ENCODE results near the gene CAPRIN2. TPM values are rescaled to one million over a fixed set of nuclear protein-coding genes. Genes with fewer than 3 reads are reported as not detected.

The CAPRIN2 gene
- total and polyA plus RNA-seq, 2 experiments from 2014 or later: 36.5 to 41.3 TPM

DNA sequence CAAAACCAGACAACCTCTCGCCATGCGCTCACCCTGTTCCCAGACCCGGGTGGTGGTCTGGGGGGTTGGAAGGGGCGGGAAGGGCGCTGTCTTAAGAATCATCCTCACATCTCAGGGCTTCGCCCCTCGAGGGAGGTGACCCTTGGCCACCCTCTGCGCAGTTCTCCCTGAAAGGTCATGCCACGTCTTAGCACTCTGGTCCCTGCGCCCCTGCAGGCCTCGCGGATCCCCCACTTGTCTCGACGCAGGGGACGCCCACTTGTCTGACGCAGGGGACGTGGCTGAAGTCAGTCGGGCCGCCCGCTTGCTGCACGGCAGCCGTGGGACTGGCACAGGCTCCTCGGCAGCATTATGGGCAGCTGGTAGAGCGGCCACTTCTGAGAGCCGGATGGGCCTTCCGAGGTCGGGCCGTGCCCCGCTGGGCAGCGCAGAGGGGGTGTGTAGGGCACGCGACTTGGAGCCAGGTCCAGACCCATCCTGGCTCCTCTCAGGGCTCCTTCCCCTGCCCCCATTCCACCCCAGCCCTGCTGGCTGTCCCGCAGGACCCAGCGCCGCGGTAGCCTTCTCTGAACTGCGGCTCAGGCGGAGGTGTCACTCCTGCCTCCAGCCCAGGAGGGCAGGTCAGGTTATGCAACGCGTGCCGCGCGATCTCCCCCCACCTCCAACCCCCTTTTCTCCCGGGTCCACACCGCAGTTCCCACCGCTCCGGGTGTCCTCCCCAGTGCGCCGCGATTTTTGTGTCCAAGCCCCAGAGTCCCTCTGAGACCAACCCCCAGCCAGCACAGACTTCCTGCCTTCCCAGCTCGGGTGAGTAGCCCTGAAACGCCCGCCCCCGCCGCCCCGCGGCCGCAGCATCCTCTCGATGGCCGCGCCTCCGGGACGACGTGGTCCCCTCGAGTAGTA lies 40.9 kb upstream of the CAPRIN2 start:
- ATAC-seq (peak; percentile 75), DNase-seq (ENCODE audit: low spot score) (peak; percentile 91)
- peaks cover 43% of the 10 kb centered on the region for H3K4me1 ChIP-seq (ENCODE audit: insufficient read depth)
- H3K27ac Mint-ChIP-seq: peak overlapping the region; percentile 94; the same call in 1 of the 2 replicates
- H3K27me3 ChIP-seq (ENCODE audit: insufficient read depth): peaks cover 14% of the 10 kb centered on the region
- H2AFZ ChIP-seq: peak overlapping the region; percentile 93
- TF ChIP-seq, protein P1, sequence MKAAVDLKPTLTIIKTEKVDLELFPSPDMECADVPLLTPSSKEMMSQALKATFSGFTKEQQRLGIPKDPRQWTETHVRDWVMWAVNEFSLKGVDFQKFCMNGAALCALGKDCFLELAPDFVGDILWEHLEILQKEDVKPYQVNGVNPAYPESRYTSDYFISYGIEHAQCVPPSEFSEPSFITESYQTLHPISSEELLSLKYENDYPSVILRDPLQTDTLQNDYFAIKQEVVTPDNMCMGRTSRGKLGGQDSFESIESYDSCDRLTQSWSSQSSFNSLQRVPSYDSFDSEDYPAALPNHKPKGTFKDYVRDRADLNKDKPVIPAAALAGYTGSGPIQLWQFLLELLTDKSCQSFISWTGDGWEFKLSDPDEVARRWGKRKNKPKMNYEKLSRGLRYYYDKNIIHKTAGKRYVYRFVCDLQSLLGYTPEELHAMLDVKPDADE (IDR thresholded peaks at IDR 0.05): peak; percentile 6; the same call in 1 of the 2 replicates
- TF ChIP-seq POLR2AphosphoS5 (IDR thresholded peaks at IDR 0.05; ENCODE audit: low read depth) (peak; percentile 47), ZNF331 (CRISPR knock-in tag; IDR thresholded peaks at IDR 0.05; ENCODE audit: low read depth) (no peak)
- no peaks in the 10 kb centered on the region for H4K20me1 ChIP-seq (replicated peaks; ENCODE audit: insufficient read depth)
- H3K27me3 Mint-ChIP-seq (ENCODE audit: insufficient read depth, low read depth, poor library complexity): peaks cover 36% of the 10 kb centered on the region
- peak overlapping the region; percentile 74 for H3K4me3 ChIP-seq
- H3K4me1 Mint-ChIP-seq: peaks cover 39% of the 10 kb centered on the region
- H3K79me2 ChIP-seq (replicated peaks; ENCODE audit: insufficient read depth): no peaks in the 10 kb centered on the region
- H3F3A ChIP-seq (replicated peaks; ENCODE audit: low read depth): peaks cover 8% of the 10 kb centered on the region
- peak overlapping the region; percentile 96 for H3K4me2 ChIP-seq
- no peaks in the 10 kb centered on the region for H3K9me2 ChIP-seq (ENCODE audit: insufficient read depth)
- peak overlapping the region; percentile 88 for H3K27ac ChIP-seq (ENCODE audit: low read depth)
- H3K9me3 Mint-ChIP-seq: peaks cover 3% of the 10 kb centered on the region; the same call in 2 of the 3 replicates
- H3K4me3 Mint-ChIP-seq: peak overlapping the region; percentile 84
- peaks cover 29% of the 10 kb centered on the region for H3K36me3 Mint-ChIP-seq (ENCODE audit: low read depth)
- no peaks in the 10 kb centered on the region for H3K36me3 ChIP-seq (ENCODE audit: insufficient read depth)

GRCh38 chr12:30794591-30795409 lies 40.0 kb upstream of the CAPRIN2 start:
- Histone ChIP-seq H2AFZ (peak overlapping the region; percentile 93; the same call in 1 of the 2 replicates), H3K27ac (ENCODE audit: low read depth) (peak overlapping the region; percentile 88), H3K9me2 (ENCODE audit: insufficient read depth) (no peaks in the 10 kb centered on the region), H3K4me1 (ENCODE audit: insufficient read depth) (peaks cover 44% of the 10 kb centered on the region), H3K4me3 (peak overlapping the region; percentile 74), H3K79me2 (replicated peaks; ENCODE audit: insufficient read depth) (no peaks in the 10 kb centered on the region), H3F3A (replicated peaks; ENCODE audit: low read depth) (peaks cover 8% of the 10 kb centered on the region), H3K27me3 (ENCODE audit: insufficient read depth) (peaks cover 14% of the 10 kb centered on the region), H3K36me3 (ENCODE audit: insufficient read depth) (no peaks in the 10 kb centered on the region), H3K4me2 (peak overlapping the region; percentile 96), H4K20me1 (replicated peaks; ENCODE audit: insufficient read depth) (no peaks in the 10 kb centered on the region)
- Mint-ChIP-seq H3K4me3 (peak overlapping the region; percentile 84), H3K27ac (peak overlapping the region; percentile 94), H3K36me3 (ENCODE audit: low read depth) (peaks cover 27% of the 10 kb centered on the region), H3K9me3 (peaks cover 3% of the 10 kb centered on the region; the same call in 2 of the 3 replicates), H3K4me1 (peaks cover 42% of the 10 kb centered on the region), H3K27me3 (ENCODE audit: insufficient read depth, low read depth, poor library complexity) (peaks cover 37% of the 10 kb centered on the region)
- TF ChIP-seq, protein P2, sequence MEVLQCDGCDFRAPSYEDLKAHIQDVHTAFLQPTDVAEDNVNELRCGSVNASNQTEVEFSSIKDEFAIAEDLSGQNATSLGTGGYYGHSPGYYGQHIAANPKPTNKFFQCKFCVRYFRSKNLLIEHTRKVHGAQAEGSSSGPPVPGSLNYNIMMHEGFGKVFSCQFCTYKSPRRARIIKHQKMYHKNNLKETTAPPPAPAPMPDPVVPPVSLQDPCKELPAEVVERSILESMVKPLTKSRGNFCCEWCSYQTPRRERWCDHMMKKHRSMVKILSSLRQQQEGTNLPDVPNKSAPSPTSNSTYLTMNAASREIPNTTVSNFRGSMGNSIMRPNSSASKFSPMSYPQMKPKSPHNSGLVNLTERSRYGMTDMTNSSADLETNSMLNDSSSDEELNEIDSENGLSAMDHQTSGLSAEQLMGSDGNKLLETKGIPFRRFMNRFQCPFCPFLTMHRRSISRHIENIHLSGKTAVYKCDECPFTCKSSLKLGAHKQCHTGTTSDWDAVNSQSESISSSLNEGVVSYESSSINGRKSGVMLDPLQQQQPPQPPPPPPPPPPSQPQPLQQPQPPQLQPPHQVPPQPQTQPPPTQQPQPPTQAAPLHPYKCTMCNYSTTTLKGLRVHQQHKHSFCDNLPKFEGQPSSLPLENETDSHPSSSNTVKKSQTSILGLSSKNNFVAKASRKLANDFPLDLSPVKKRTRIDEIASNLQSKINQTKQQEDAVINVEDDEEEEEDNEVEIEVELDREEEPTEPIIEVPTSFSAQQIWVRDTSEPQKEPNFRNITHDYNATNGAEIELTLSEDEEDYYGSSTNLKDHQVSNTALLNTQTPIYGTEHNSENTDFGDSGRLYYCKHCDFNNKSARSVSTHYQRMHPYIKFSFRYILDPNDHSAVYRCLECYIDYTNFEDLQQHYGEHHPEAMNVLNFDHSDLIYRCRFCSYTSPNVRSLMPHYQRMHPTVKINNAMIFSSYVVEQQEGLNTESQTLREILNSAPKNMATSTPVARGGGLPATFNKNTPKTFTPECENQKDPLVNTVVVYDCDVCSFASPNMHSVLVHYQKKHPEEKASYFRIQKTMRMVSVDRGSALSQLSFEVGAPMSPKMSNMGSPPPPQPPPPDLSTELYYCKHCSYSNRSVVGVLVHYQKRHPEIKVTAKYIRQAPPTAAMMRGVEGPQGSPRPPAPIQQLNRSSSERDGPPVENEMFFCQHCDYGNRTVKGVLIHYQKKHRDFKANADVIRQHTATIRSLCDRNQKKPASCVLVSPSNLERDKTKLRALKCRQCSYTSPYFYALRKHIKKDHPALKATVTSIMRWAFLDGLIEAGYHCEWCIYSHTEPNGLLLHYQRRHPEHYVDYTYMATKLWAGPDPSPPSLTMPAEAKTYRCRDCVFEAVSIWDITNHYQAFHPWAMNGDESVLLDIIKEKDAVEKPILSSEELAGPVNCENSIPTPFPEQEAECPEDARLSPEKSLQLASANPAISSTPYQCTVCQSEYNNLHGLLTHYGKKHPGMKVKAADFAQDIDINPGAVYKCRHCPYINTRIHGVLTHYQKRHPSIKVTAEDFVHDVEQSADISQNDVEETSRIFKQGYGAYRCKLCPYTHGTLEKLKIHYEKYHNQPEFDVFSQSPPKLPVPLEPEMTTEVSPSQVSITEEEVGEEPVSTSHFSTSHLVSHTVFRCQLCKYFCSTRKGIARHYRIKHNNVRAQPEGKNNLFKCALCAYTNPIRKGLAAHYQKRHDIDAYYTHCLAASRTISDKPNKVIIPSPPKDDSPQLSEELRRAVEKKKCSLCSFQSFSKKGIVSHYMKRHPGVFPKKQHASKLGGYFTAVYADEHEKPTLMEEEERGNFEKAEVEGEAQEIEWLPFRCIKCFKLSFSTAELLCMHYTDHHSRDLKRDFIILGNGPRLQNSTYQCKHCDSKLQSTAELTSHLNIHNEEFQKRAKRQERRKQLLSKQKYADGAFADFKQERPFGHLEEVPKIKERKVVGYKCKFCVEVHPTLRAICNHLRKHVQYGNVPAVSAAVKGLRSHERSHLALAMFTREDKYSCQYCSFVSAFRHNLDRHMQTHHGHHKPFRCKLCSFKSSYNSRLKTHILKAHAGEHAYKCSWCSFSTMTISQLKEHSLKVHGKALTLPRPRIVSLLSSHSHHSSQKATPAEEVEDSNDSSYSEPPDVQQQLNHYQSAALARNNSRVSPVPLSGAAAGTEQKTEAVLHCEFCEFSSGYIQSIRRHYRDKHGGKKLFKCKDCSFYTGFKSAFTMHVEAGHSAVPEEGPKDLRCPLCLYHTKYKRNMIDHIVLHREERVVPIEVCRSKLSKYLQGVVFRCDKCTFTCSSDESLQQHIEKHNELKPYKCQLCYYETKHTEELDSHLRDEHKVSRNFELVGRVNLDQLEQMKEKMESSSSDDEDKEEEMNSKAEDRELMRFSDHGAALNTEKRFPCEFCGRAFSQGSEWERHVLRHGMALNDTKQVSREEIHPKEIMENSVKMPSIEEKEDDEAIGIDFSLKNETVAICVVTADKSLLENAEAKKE (CRISPR knock-in tag; IDR thresholded peaks at IDR 0.05): no peak
- TF ChIP-seq, protein P1 (IDR thresholded peaks at IDR 0.05): 0 out of 2 replicates have a peak, but pooled peaks have one; percentile 9
- DNase-seq (ENCODE audit: low spot score) (peak; percentile 77), ATAC-seq (no peak)
